ENCODE data around the gene CAB39L.
A peak's percentile ranks its signal among the peaks of the same experiment; 100 is the strongest.

CAB39L gene

DNA sequence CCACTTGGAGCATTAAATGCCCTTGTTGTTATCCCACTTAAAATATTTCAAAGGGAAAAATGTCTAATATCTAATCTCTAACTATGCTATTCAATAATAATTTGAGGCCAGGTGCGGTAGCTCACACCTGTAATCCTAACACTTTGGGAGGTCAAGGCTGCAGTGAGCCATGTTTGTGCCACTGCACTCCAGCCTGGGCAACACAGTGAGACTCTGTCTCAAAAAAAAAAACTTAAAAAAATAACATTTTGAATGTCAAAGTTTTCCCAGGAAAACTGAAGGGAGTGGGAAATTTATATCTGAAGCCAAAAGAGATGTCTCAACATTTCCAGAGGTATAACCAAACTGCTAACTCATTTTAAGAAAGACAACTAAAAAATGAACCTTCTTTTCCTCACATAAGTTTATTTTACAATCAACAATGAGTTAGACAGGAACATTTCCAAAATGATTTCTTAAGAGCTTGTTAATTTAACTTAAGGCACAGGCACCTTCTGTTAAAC is 47.9 kb downstream of the CAB39L start:
- DNase-seq: no peak

DNA sequence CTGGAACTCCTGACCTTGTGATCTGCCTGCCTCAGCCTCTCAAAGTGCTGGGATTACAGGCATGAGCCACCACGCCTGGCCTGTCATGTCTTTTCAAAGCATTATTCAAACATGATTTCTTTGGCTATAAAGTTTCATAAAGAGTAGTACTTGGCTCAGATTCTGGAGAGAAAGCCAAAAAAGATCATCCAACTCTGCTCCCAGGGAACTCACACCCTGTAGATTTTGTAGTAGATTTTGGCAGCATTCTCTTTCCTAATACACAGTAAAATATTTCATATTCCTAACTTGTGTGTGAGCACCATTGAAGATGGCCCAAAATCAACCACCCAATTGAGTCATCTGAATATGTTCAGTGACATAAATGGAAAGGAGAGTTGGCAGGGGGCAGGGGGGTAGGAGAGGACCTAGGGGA is 48.4 kb downstream of the CAB39L start:
- no peak for DNase-seq

DNA sequence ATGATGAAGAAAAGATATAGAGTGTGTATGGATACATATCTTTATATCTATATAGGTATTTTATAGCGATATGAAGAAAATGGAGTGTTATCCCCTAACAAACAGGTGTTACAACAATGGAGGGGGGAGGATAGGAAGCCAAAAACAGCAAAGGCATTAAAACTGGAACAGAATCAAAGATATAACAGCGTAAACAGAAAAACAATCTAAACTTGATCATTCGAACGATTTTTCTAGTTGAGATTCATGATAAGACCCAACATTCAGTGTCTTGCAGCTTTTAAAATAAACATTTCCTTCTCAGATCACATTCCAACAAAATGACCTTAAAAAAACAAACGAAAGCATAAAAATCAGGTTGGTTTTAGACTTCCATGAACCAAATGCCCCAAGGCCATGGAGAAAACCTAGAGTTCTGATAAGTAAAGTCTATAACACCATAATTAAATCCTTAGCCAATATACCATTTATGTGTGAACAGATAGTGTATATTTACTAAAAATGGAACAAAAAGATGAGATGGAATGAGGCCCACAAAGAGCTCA is 55.7 kb downstream of the CAB39L start:
- DNase-seq: no peak

DNA sequence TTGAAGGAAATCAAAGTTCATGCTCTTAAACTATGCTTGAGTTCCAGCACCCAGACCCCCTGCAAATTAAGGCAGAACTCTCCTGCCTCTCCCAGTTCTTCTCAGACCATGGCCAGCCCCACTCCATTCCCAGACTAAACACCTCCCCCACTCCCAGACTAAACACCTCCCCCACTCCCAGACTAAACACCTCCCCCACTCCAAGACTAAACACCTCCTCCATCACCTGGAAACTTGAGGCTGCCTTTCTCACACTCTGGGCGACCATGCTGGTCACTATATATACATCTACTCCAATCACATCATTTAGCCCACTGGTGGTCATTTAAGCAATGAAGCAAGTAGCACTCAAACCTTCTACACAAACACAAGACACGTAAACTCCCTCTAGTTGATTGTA is 57.2 kb downstream of the CAB39L start:
- no peak for DNase-seq

DNA sequence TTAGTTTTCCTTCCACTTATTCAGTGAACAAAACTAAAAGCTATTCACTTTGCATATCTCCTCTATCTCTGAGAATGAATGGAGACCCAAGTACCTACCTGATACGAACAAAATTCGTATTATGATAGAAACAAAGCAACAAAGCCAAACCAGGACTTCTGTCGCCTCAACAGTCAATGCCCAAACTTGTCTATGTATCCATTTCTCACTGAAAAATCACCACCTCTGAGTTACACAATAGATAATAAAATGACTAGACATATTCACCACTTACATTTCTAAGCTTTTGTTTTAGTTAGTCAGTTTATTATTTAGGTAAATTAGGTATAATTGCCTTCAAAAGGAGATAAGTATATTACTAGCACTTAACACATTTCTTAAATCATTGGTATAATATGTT is 67.7 kb downstream of the CAB39L start:
- DNase-seq: no peak

DNA sequence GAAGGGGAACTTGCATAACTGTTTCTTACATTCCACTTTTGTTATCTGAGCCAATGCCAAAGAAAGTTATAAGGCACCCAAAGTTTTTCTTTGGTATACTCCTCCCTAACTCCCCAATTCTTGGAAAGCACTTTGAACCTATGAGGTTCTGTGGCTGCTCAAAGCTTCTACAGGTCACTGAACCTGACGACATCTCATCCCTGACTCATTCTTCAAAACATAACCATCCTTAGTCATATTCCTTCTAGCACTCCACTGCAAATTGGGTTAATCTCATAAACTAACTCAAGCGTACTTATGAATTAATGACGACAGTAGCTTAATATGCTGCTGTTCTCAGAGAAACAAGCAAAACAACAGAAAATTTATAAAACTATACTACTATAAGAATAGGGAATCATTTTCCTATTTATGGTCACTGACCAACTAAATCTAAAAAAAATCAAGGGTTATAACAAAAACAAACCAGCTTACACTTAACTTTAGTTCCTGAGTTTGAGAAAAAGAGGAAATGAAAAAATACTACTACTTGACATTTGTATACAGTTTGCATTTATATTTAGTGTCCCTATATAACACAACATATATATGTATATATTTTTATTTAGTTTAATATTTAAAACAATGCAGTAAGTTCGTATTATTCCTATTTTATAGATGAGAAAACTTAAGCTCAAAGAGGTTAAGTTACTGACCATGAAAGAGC is 69.1 kb downstream of the CAB39L start:
- DNase-seq: no peak

DNA sequence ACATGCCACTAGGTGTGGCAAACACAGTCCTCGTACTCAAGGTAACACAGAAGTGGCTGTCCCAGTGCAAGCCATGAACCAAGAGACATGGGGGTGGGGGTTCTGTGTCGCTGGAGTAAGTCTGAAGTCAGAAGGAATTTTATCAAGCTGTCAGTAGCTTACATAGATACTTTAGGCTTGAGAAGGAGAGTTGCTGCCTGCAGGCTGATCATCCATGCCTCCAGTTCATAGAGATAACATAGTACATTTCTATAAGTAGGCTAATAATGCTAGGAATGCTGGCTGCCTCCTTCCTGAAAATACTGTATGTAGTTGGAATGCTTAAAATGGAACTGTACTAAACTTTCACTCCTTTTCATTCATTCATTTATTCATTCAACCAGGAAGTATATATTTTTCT is 70.1 kb downstream of the CAB39L start:
- no peak for DNase-seq

DNA sequence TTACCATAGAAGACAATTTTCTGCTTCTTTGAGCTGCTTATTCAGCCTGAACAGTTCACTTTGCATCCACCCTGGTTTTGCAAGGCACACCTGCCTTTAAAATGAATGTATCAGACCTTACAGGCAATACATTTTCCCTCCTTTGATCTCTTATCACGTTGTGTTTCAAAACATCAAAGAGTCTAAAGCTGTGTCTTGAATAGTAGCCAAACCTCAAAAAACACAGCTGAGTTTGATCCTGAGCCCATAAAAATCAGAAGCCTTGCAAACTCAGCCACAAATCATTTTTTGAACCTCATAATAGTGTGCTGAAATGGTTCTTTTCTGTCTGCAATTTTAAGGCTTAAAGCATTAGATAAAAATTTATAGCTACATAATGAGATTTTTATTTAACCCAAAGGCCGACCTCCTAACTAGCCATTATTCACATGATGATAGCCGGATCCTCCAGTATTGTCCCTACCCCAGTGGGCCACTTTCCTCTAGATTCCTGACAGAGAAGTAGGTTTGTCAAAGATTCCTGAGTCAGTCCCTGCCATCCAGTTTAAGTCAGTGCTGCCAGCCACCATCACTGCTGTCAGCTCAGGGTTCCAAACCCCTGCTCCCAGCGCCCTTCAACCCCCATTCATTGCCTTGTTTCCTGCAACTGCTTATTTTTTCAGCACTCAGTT is 71.8 kb downstream of the CAB39L start:
- DNase-seq: no peak

DNA sequence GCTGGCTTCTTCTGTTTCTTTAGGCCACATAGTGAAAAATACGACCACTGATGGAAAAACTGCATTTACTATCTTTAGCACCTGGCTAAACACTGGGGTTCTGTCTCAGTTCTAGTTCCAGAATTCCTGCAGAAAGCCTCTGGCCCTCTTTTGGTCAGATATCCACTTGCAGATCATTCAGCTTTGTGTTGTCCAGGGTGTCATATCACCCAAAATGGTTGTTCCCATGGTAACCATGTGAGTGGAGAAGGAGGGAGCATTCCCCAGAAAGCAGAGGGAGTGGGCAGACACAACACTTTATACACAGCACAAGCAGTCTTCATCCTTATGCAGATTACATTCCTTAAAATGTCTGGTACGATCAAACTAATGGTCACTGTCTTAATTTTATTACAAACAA is 73.5 kb downstream of the CAB39L start:
- DNase-seq: no peak

DNA sequence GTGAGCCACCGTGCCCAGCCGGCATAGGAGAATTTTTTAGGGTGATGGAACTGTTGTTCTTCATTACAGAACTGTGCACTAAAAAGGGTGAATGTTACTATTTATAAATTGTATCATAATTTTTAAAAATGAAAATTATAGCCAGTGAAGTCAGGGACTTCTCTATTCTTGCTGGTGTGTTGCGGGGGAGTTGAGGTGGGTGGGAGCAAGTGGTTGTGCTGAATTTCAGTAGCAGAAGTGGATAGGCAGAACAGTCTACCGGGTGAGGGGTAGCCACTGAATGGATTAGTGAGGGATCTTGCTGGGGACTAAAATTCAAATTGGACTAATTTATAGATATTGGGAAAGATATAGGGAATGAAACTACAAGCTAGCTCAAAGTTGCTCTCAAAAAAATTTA is 74.0 kb downstream of the CAB39L start:
- DNase-seq: peak in 1 of 2 donors; percentile 11

DNA sequence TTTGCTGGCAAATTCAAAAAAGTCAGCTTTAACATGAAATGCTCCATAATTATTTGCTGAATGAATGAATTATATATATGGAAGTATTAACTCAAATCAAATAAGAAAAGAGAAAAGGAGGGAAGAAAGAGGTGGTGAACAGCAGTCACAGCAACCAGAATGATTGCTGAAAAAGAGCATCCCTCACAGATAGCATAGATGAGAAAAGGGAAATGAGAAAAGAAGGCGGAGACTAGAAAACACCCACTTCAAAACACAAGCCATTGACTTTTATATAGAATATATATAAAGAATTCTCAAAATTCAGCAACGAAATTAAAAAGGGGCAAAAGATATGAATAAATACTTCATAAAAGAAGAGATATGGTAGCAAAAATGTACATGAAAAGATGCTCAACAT is 75.2 kb downstream of the CAB39L start:
- DNase-seq: no peak

DNA sequence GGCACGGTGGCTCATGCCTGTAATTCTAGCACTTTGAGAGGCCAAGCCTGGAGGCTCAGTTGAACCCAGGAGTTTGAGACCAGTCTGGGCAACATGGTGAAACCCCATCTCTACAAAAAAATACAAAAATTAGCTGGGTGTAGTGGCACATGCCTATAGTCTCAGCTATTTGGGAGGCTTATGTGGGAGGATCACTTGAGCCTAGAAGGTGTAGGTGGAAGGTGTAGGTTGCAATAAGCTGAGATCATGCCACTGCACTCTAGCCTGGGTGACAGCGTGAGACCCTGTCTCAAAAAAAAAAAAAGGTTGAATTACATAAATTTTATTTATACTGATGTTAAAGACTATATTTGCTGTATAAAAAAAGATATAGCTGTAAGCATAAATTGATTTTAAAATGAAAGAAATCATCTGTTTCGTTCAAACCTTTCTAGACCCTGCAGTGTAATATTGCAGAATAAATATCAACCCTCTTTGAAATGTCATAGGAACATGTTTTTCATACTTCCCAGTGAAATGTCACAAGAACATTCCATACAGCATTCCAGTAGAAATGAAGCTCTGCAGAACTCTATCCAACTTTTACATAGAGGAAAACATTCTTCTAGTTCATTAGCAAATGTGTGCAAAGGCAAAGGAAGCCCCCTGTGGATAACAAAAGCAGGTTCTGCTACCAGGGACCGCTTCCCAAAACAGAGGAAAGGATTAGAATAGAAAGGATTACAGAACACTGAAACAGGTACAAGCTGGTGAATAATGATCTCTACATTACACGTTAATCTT is 76.0 kb downstream of the CAB39L start:
- no peak for DNase-seq

DNA sequence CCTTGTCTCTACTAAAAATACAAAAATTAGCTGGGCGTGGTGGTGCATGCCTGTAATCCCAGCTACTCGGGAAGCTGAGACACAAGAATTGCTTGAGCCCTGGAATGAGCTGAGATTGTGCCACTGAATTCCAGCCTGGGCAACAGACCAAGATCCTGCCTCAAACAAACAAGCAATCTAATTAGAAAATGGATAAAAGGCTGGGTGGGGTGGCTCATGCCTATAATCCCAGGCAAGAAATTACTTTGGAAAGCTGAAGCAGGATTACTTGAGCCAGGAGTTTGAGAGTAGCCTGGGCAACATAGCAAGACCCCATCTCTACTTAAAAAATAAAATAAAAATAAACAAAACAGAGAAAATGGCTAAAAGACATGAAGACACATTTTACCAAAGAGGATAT is 77.0 kb downstream of the CAB39L start:
- no peak for DNase-seq

DNA sequence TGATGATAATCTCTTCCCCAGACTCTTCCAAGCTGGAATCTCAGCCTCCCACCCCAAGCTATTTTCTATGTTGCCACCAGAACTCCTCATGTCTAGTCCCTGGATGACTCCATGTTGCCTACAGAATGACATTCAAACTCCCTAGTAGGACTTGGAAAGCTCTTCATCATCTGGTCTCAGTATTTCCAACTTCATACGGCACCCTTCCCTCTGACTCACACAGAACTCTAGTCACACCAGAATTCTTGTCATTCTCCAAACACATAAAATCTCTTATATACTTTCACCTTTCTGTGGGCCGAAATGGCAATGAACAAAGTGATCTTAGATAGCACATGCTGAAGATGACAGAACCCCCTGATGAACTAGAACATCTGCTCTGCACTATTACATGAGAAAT is 86.2 kb downstream of the CAB39L start:
- no peak for DNase-seq

DNA sequence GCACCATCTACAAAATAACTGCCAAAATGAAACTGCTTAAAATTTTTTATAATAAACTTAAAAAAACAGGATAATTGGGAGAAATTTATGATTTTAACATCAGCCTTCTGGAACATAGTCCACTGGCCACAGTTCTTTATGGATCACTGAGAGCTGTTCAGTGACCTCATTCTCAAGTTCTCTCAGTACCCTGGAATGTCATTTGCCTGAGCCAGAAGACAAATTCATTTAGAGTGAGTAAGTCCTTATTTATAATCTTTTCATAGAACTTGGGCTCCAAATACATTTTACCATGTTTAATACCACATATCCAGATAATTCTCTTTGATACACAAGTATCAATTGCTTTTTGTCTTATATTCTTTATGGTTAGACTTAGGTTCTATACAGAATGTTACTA is 87.6 kb downstream of the CAB39L start:
- DNase-seq: no peak

DNA sequence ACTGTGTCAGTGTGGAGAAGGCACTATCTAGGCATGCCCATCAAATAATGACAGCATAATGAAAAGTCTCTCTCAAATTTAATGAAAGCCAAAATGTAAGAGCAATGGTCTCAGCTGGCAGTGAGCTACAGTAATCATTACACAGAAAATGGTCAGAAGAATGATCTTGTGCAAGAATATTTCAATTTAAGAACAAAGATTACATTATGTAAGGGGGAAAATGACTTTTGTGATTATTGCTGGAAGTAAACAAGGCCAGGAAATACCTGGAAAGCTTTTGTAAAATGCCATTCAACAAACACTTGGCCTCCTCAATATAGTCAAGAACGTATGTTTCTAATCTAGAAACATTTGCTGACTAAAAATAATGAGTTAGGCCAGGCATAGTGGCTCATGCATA is 89.1 kb downstream of the CAB39L start:
- no peak for DNase-seq

DNA sequence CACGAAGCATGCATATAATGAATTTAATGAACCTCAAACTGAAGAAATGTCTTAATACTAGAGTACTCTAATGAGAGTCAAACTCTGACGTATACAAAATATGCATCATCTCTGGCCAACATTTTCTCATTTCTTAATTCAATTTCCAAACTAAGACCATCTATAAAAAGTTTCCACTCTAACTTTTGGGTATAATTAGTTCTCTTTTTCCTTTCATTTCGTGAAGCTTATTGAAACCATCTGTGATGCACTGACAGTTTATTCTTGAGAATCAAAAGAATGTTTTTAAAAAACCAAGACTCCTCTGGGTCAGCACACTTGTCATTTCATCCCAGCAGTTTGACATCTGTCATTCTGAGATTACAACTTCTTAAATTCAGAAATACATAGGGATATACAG is 90.0 kb downstream of the CAB39L start:
- DNase-seq: no peak

DNA sequence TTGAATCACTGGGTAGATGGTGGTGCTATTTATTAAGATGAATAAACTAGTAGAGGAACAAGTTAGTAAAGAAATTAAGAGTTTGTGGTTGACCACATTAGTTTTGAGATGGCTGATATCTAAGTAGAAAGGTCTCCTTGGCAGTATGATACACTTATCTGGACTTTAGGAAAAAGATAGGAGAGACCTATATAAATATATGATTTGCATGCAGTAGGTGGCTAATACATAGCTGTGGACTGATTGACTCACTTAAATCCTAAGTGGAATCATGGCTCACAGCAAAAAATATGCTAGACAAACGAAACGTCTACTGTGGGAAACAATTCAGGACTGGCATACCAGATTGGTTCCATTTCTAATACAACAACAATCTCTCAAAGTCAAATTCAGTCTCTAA is 92.0 kb downstream of the CAB39L start:
- DNase-seq: no peak

DNA sequence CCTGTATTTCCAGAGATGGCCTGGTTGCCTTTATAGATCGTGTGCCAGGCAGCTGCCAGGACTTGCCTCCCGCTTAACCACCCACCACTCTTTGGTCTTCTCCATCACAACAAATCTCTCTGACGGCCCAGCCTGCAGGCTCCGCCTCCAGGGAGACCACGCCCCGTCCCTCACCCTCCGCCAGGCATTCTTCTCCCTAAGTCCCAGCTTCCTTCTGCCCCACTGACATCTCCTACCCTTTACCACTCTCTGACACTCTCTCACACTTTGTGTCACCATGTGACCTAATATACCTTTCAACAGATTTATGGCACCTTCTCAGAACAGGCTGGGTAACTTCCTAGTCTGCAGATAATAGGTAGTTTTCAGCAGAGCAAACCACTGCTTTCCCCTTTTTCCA is 95.1 kb downstream of the CAB39L start:
- no peak for DNase-seq

DNA sequence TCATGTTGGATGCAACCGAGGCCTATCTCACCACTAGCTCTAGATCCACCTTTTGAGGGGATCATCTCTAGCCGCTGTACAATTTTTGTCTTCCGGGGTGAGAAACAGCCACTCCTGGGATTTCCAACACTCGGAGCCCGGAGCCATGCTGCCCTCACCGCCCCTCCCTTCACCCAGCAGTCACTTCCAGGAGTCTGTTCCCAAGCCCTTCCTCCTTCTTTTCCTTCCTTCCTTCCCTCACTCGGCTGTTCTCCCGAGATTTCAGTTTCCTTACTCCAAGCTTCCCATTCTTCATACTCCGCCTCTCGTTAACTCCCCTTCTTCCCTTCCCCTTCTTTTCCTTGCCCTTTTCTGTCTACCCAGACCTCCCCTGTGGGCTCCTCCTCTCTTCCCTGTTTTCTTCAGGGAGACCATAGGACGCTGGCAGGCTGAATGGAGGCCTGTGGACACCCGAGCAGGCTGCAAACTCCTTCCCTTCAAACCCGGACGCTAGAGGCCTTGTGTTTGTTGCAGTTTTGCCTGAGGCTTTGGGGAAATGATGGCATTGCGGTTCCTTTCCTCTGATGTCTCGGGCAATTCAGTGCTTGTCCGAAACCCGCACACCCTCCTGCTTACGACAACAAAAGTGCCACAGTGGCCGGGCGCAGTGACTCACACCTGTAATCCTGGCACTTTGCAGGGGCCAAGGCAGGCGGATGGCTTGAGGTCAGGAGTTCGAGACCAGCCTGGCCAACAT is 96.0 kb downstream of the CAB39L start:
- no peak for DNase-seq

DNA sequence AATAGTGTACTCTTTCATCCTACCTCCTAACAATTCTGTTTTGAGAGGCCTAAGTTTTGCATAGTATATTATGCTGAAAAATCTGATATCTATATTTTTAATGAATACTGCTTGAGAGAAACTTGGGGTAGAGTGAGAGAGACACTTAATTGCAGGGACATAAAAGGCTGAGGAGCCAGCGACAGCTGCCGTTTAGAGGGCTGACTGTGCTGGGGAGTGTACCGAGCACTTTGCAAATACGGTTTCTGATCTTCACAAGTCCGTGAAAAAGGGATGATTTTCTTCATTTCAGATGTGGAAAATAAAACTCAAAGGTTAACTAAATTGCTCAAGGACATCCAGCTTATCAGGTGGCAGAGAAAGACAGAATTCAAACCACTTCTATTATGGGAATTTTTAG is 97.4 kb downstream of the CAB39L start:
- DNase-seq: no peak

DNA sequence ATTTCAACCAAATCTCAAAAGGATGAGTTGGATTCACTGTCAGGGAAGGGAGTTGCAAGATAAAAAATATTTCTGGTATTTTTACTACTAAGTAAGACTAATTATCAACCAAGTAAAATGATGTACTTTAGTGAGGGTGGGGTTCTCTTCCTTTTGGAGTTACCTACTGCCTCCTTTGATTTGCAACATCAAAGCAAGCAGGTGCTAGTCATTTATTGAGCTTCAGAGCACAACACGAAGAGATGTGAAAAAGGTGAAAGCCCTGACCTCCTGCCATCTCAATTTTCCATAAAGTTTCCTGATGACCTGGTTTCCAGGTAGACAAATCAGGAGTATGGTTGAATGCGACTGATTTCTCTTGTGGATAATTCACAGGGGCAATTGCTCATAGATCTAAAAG is 100.1 kb downstream of the CAB39L start:
- no peak for DNase-seq

DNA sequence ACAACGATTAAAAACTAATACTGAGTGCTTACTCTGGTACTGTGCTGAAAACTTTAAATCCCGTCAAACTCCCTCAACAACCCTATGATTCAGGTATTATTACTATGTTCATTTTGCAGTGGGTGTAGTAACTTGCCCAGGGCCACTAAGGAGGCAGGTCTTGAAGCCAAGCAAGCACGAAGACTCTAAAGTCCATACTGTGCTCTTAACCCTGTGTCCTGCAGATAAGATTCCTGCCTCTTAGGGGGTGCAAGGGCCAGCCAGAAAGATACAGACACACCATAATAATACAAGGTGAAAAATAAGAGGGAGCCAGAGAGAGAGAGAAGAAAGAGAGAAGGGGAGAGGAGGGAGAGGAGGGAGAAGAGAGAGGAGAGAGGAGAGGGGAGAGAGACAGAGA is 100.6 kb downstream of the CAB39L start:
- no peak for DNase-seq

Measured in hippocampal formation (tissue), 2 donors.